ENCODE measurements around the gene CARD9.

DNA sequence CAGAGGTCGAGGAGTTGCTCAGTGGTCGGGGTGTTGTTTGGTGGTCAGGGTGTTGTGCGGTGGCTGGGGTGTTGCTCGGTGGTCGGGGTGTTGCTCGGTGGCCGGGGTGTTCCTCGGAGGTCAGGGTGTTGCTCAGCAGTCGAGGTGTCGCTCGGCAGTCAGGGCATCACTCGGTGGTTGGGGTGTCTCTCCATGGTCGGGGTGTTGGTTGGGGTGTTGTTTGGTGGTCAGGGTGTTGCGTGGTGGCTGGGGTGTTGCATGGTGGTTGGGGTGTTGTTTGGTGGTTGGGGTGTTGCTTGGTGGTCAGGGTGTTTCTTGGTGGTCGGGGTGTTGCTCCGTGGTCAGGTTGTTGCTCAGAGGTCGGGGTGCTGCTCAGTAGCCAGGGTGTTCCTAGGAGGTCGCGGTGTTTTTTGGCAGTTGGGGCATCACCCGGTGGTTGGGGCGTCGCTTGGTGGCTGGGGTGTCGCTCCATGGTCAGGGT lies 57.2 kb downstream of the CARD9 start:
- TF ChIP-seq, protein P1, sequence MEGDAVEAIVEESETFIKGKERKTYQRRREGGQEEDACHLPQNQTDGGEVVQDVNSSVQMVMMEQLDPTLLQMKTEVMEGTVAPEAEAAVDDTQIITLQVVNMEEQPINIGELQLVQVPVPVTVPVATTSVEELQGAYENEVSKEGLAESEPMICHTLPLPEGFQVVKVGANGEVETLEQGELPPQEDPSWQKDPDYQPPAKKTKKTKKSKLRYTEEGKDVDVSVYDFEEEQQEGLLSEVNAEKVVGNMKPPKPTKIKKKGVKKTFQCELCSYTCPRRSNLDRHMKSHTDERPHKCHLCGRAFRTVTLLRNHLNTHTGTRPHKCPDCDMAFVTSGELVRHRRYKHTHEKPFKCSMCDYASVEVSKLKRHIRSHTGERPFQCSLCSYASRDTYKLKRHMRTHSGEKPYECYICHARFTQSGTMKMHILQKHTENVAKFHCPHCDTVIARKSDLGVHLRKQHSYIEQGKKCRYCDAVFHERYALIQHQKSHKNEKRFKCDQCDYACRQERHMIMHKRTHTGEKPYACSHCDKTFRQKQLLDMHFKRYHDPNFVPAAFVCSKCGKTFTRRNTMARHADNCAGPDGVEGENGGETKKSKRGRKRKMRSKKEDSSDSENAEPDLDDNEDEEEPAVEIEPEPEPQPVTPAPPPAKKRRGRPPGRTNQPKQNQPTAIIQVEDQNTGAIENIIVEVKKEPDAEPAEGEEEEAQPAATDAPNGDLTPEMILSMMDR (IDR thresholded peaks at IDR 0.05), result no peak
- no peak for TF ChIP-seq POLR2A (IDR thresholded peaks at IDR 0.05)
